Neural progenitor cell (in vitro differentiated cells): ENCODE results near the gene ARPP21.

Source experiments
- EZH2 ChIP-seq: fragments of 200-600 bp; sonication (generic); IDR thresholded peaks from 2 replicates; pipeline ENCODE4 v1.6.1; 2017; ENCODE audit warnings: antibody characterized with exemption, mild to moderate bottlenecking, moderate library complexity
- EZH2phosphoT487 ChIP-seq: fragments of 200-600 bp; sonication (generic); IDR thresholded peaks from 2 replicates; pipeline ENCODE4 v1.6.1; 2017; ENCODE audit warnings: antibody characterized with exemption
- TF ChIP-seq, protein P1 (sequence below): fragments of 200-600 bp; sonication (generic); IDR thresholded peaks from 2 replicates; pipeline ENCODE4 v1.5.1; 2017; ENCODE audit warnings: antibody characterized with exemption, mild to moderate bottlenecking

DNA sequence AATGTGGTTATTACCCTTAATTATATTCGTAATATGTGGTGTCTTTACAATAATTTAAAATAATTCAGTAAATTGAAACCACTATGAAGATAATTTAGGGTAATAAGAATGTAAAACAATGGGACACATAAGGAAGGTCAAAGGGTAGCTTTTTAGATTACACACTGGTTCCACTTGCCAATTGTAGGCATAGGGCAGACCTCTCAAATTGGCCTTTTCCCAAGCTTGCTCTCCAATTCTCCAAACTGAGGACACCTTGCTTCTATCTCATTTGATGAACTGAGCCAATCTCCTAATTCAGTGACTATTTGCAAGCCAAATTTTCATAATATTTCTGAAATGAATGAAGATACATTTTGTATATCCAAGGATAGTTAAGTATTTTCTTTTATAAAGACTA is 151.4 kb downstream of the ARPP21 start:
- TF ChIP-seq, protein P1, sequence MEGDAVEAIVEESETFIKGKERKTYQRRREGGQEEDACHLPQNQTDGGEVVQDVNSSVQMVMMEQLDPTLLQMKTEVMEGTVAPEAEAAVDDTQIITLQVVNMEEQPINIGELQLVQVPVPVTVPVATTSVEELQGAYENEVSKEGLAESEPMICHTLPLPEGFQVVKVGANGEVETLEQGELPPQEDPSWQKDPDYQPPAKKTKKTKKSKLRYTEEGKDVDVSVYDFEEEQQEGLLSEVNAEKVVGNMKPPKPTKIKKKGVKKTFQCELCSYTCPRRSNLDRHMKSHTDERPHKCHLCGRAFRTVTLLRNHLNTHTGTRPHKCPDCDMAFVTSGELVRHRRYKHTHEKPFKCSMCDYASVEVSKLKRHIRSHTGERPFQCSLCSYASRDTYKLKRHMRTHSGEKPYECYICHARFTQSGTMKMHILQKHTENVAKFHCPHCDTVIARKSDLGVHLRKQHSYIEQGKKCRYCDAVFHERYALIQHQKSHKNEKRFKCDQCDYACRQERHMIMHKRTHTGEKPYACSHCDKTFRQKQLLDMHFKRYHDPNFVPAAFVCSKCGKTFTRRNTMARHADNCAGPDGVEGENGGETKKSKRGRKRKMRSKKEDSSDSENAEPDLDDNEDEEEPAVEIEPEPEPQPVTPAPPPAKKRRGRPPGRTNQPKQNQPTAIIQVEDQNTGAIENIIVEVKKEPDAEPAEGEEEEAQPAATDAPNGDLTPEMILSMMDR = no peak
- TF ChIP-seq EZH2phosphoT487 (no peak), EZH2 (no peak)
